ENCODE measurements around the gene MBD3L5.
"Not testable (repeated sequence)": the region's sequence is repeated elsewhere in the genome, so short reads cannot be mapped to it uniquely, and the experiment has no call there.

Gene MBD3L5

GRCh38 chr19:7055679-7056078 lies 25.3 kb downstream of the MBD3L5 start:
- not testable (repeated sequence) for DNase-seq; H2BK12ac ChIP-seq (ENCODE audit: low read length)
- WGBS (ENCODE audit: extremely low coverage, insufficient coverage, insufficient read length): no CpG with 5 or more reads among the region's 14 CpGs

GRCh38 chr19:7056371-7056770 lies 26.0 kb downstream of the MBD3L5 start:
- not testable (repeated sequence) for H4K91ac ChIP-seq (ENCODE audit: low read depth, low read length); H2BK5ac ChIP-seq (ENCODE audit: low read depth, low read length, poor library complexity); H2AK5ac ChIP-seq (ENCODE audit: low read length); H2BK120ac ChIP-seq (ENCODE audit: insufficient read depth, low read length, poor library complexity); H3K23ac ChIP-seq (ENCODE audit: low read length); H3K9me3 ChIP-seq (ENCODE audit: insufficient read depth, low read depth, low read length); H4K12ac ChIP-seq (ENCODE audit: low read depth, low read length); H3K79me2 ChIP-seq (ENCODE audit: control insufficient read depth, insufficient read depth, low read length, poor library complexity); H2AFZ ChIP-seq (ENCODE audit: insufficient read depth, low read length, poor library complexity); H4K8ac ChIP-seq (ENCODE audit: low read depth, low read length); H3K4ac ChIP-seq (ENCODE audit: low read depth, low read length); H3K27me3 ChIP-seq (ENCODE audit: insufficient read depth, low read length); H3K79me1 ChIP-seq (ENCODE audit: low read length); H3K4me3 ChIP-seq (ENCODE audit: low read depth, low read length); H3K18ac ChIP-seq (ENCODE audit: low read length); H3K9ac ChIP-seq (ENCODE audit: low read length); H3K36me3 ChIP-seq (ENCODE audit: control insufficient read depth in 1 of 2, insufficient read depth in 2 of 2, low read length in 2 of 2); H3K4me2 ChIP-seq (ENCODE audit: low read length); DNase-seq; H3K27ac ChIP-seq (ENCODE audit: low read depth, low read length); H2BK12ac ChIP-seq (ENCODE audit: low read length); H3K4me1 ChIP-seq (ENCODE audit: control insufficient read depth in 1 of 2, insufficient read depth in 2 of 2, low read length in 2 of 2); H3K14ac ChIP-seq (ENCODE audit: low read length)
- no CpG with 5 or more reads among the region's 16 CpGs for whole genome bisulfite sequencing (ENCODE audit: extremely low coverage, insufficient coverage, insufficient read length)

More at GRCh38 chr19:7055679-7056078, 25.3 kb downstream of the MBD3L5 start:
- not testable (repeated sequence) for H3K27me3 ChIP-seq (ENCODE audit: insufficient read depth, low read length); H3K27ac ChIP-seq (ENCODE audit: low read depth, low read length); H3K36me3 ChIP-seq (ENCODE audit: control insufficient read depth in 1 of 2, insufficient read depth in 2 of 2, low read length in 2 of 2); H3K18ac ChIP-seq (ENCODE audit: low read length); H3K4me1 ChIP-seq (ENCODE audit: control insufficient read depth in 1 of 2, insufficient read depth in 2 of 2, low read length in 2 of 2); H2AFZ ChIP-seq (ENCODE audit: insufficient read depth, low read length, poor library complexity); H4K91ac ChIP-seq (ENCODE audit: low read depth, low read length); H2BK120ac ChIP-seq (ENCODE audit: insufficient read depth, low read length, poor library complexity); H2BK5ac ChIP-seq (ENCODE audit: low read depth, low read length, poor library complexity); H3K4me2 ChIP-seq (ENCODE audit: low read length); H3K23ac ChIP-seq (ENCODE audit: low read length); H3K4me3 ChIP-seq (ENCODE audit: low read depth, low read length); H3K9ac ChIP-seq (ENCODE audit: low read length); H3K4ac ChIP-seq (ENCODE audit: low read depth, low read length); H3K79me2 ChIP-seq (ENCODE audit: control insufficient read depth, insufficient read depth, low read length, poor library complexity); H3K14ac ChIP-seq (ENCODE audit: low read length); H4K12ac ChIP-seq (ENCODE audit: low read depth, low read length); H3K9me3 ChIP-seq (ENCODE audit: insufficient read depth, low read depth, low read length); H4K8ac ChIP-seq (ENCODE audit: low read depth, low read length); H3K79me1 ChIP-seq (ENCODE audit: low read length); H2AK5ac ChIP-seq (ENCODE audit: low read length)

- H3K36me3 ChIP-seq (ENCODE audit: control insufficient read depth in 1 of 2, insufficient read depth in 2 of 2, low read length in 2 of 2); H4K12ac ChIP-seq (ENCODE audit: low read depth, low read length); DNase-seq; H3K23ac ChIP-seq (ENCODE audit: low read length); H3K4me2 ChIP-seq (ENCODE audit: low read length); H3K27ac ChIP-seq (ENCODE audit: low read depth, low read length); H3K9me3 ChIP-seq (ENCODE audit: insufficient read depth, low read depth, low read length); H3K4me3 ChIP-seq (ENCODE audit: low read depth, low read length); H4K8ac ChIP-seq (ENCODE audit: low read depth, low read length); H3K27me3 ChIP-seq (ENCODE audit: insufficient read depth, low read length); H2BK120ac ChIP-seq (ENCODE audit: insufficient read depth, low read length, poor library complexity); H3K14ac ChIP-seq (ENCODE audit: low read length); H2BK12ac ChIP-seq (ENCODE audit: low read length); H4K91ac ChIP-seq (ENCODE audit: low read depth, low read length); H3K79me1 ChIP-seq (ENCODE audit: low read length); H3K18ac ChIP-seq (ENCODE audit: low read length); H3K4me1 ChIP-seq (ENCODE audit: control insufficient read depth in 1 of 2, insufficient read depth in 2 of 2, low read length in 2 of 2); H2AK5ac ChIP-seq (ENCODE audit: low read length); H3K79me2 ChIP-seq (ENCODE audit: control insufficient read depth, insufficient read depth, low read length, poor library complexity); H2AFZ ChIP-seq (ENCODE audit: insufficient read depth, low read length, poor library complexity); H2BK5ac ChIP-seq (ENCODE audit: low read depth, low read length, poor library complexity); H3K9ac ChIP-seq (ENCODE audit: low read length); H3K4ac ChIP-seq (ENCODE audit: low read depth, low read length): not testable (repeated sequence)
- no CpG with 5 or more reads among the region's 8 CpGs for WGBS (ENCODE audit: extremely low coverage, insufficient coverage, insufficient read length)
Observed at GRCh38 chr19:7058576-7058975, 28.2 kb downstream of the MBD3L5 start, which contains the start of gene MBD3L3. TSS of gene MBD3L3 (minus strand) at chr19:7058676. CDS start at chr19:7058605, 71 bp downstream.

GRCh38 chr19:7059977-7060376 lies 29.6 kb downstream of the MBD3L5 start:
- not testable (repeated sequence) for H3K14ac ChIP-seq (ENCODE audit: low read length); H3K4me2 ChIP-seq (ENCODE audit: low read length)

More at GRCh38 chr19:7059977-7060376, 29.6 kb downstream of the MBD3L5 start:
- not testable (repeated sequence) for H3K4me1 ChIP-seq (ENCODE audit: control insufficient read depth in 1 of 2, insufficient read depth in 2 of 2, low read length in 2 of 2); DNase-seq; H2BK120ac ChIP-seq (ENCODE audit: insufficient read depth, low read length, poor library complexity); H3K79me1 ChIP-seq (ENCODE audit: low read length); H2BK12ac ChIP-seq (ENCODE audit: low read length); H3K18ac ChIP-seq (ENCODE audit: low read length); H2AFZ ChIP-seq (ENCODE audit: insufficient read depth, low read length, poor library complexity); H4K8ac ChIP-seq (ENCODE audit: low read depth, low read length); H3K9ac ChIP-seq (ENCODE audit: low read length); H3K9me3 ChIP-seq (ENCODE audit: insufficient read depth, low read depth, low read length); H4K12ac ChIP-seq (ENCODE audit: low read depth, low read length); H3K4ac ChIP-seq (ENCODE audit: low read depth, low read length); H3K4me3 ChIP-seq (ENCODE audit: low read depth, low read length); H3K79me2 ChIP-seq (ENCODE audit: control insufficient read depth, insufficient read depth, low read length, poor library complexity); H2AK5ac ChIP-seq (ENCODE audit: low read length); H4K91ac ChIP-seq (ENCODE audit: low read depth, low read length); H3K36me3 ChIP-seq (ENCODE audit: control insufficient read depth in 1 of 2, insufficient read depth in 2 of 2, low read length in 2 of 2); H3K23ac ChIP-seq (ENCODE audit: low read length); H3K27ac ChIP-seq (ENCODE audit: low read depth, low read length); H3K27me3 ChIP-seq (ENCODE audit: insufficient read depth, low read length); H2BK5ac ChIP-seq (ENCODE audit: low read depth, low read length, poor library complexity)
- no CpG with 5 or more reads among the region's 2 CpGs for WGBS (ENCODE audit: extremely low coverage, insufficient coverage, insufficient read length)

All from trophoblast cell (in vitro differentiated cells and primary cell).